Lower lobe of right lung (tissue), 2 donors: ENCODE data around the gene CYSTM1. TPM values are rescaled to one million over a fixed set of nuclear protein-coding genes. Genes with fewer than 3 reads are reported as not detected.

Source experiments
- ATAC-seq, 2 donors: fragments of 200-7000 bp; cut with Tn5 transposase; one replicate each; pipeline ENCODE4 v1.9.1; 2020 to 2022; ENCODE audit warnings: mild to moderate bottlenecking in 2 of 2, moderate library complexity in 2 of 2
- DNase-seq: peaks from one replicate; pipeline ENCODE4 v3.0.0-alpha.2; 2020
- H3K27ac ChIP-seq: fragments of 200-600 bp; one replicate; pipeline ENCODE4 v1.8.0; 2022
- H3K27me3 ChIP-seq: fragments of 200-600 bp; one replicate; pipeline ENCODE4 v1.8.0; 2022; ENCODE audit warnings: low read depth
- H3K36me3 ChIP-seq: fragments of 200-600 bp; one replicate; pipeline ENCODE4 v1.8.0; 2022; ENCODE audit warnings: mild to moderate bottlenecking
- H3K4me1 ChIP-seq: fragments of 200-600 bp; one replicate; pipeline ENCODE4 v1.8.0; 2022
- H3K4me3 ChIP-seq: fragments of 200-600 bp; one replicate; pipeline ENCODE4 v1.8.0; 2022; ENCODE audit warnings: mild to moderate bottlenecking
- H3K9me3 ChIP-seq: fragments of 200-600 bp; one replicate; pipeline ENCODE4 v1.8.0; 2022
- CTCF ChIP-seq: fragments of 200-600 bp; IDR thresholded peaks from one replicate; pipeline ENCODE4 v1.8.0; 2022; ENCODE audit warnings: antibody characterized with exemption, mild to moderate bottlenecking
- intact Hi-C: fragments of 100-400 bp; cut with DNase I; formaldehyde crosslinking; loops from one replicate; pipeline ENCODE4 v1.11.0; 2022
- total RNA-seq: library from RNA; stranded (reverse); fragmentation: NEBNext Ultra II Directional; extraction: Animal tissue kit (Norgen Biotek cat#: 25700); gene quantifications from one replicate; pipeline ENCODE4 v1.2.1, GENCODE V29; 2021
- donor health status: DM: no; HTN: yes; CAD: no; lungs with severe emphysema.

The CYSTM1 gene
- total RNA-seq, 1 donor from 2014 or later = 80.4 TPM

DNA sequence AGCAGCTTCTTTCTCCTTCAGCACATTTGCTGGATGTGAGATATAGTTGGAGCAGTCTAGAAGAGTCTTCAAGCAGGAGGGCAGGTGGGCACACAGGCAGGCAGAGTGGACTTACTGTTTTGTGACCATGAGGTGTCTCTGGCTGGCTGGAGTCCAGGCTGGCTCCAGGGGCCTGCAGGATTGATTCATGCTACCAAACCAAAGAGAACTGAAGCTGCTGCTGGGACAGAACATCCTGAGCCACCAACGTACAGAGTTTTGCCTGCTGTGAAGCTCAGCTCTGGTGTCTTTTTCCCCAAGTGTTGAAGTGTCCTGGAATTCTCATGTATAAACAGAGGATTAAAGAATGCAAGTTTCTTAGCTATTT is 45.7 kb downstream of the CYSTM1 start:
- Histone ChIP-seq H3K36me3 (no peaks in the 10 kb centered on the region), H3K9me3 (no peaks in the 10 kb centered on the region), H3K4me1 (peaks cover 65% of the 10 kb centered on the region), H3K4me3 (no peak overlapping the region), H3K27ac (no peak overlapping the region), H3K27me3 (no peaks in the 10 kb centered on the region)
- ATAC-seq (no peak), DNase-seq (no peak)
- intact Hi-C loops = no loop called here
- no peak for TF ChIP-seq CTCF

GRCh38 chr5:140221697-140222223 is 46.8 kb downstream of the CYSTM1 start:
- intact Hi-C loops = no loop called here
- ATAC-seq (peak in 1 of 2 donors; percentile 13), DNase-seq (no peak)
- Histone ChIP-seq H3K4me1 (peaks cover 57% of the 10 kb centered on the region), H3K27me3 (no peaks in the 10 kb centered on the region), H3K9me3 (no peaks in the 10 kb centered on the region), H3K27ac (no peak overlapping the region), H3K4me3 (no peak overlapping the region), H3K36me3 (no peaks in the 10 kb centered on the region)
- no peak for TF ChIP-seq CTCF

DNA sequence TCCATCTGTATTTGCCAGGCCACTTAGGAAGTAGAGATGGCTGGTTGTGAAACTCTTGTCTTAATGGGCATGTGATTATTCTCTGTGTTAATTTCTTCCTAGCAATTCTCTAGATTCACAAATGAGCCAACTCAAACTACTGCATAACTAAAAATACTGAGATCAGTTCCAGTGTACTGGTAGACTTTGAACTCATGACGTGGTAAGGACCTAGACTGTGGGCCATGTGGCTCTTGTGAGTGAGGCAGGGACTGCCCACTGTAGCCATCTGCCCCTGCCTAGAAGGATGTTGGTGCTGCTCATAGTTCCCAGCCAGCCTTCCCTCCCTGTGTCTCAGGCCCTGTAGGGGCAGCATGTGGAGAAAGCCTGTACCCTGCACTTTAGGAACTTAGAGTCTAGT is 47.4 kb downstream of the CYSTM1 start:
- ATAC-seq (no peak), DNase-seq (no peak)
- Histone ChIP-seq H3K9me3 (no peaks in the 10 kb centered on the region), H3K27ac (no peak overlapping the region), H3K27me3 (no peaks in the 10 kb centered on the region), H3K4me3 (no peak overlapping the region), H3K36me3 (no peaks in the 10 kb centered on the region), H3K4me1 (peaks cover 50% of the 10 kb centered on the region)
- intact Hi-C loops = no loop called here
- no peak for TF ChIP-seq CTCF

DNA sequence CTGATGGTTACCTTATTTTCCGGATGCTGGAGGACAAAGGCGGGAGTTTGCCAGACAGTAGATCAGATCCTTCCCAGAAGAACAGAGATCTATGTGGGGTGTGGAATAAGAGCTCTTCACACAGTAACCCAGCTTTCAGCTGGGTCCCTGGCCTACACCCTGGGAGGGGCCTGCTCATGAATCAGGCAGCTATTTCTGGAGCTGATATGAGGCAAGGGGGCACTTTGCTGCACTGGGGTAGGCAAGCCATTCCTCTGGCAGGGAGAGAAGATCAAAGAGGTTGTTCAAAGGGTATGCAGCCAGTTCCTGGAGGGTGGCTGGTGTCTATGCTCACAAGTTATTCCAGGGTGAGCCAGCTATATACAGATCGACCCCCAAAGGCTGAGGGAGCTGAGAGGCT is 48.6 kb downstream of the CYSTM1 start:
- intact Hi-C loops = no loop called here
- Histone ChIP-seq H3K4me1 (peaks cover 42% of the 10 kb centered on the region), H3K4me3 (no peak overlapping the region), H3K27me3 (no peaks in the 10 kb centered on the region), H3K36me3 (no peaks in the 10 kb centered on the region), H3K27ac (no peak overlapping the region), H3K9me3 (no peaks in the 10 kb centered on the region)
- ATAC-seq (no peak), DNase-seq (no peak)
- no peak for TF ChIP-seq CTCF

DNA sequence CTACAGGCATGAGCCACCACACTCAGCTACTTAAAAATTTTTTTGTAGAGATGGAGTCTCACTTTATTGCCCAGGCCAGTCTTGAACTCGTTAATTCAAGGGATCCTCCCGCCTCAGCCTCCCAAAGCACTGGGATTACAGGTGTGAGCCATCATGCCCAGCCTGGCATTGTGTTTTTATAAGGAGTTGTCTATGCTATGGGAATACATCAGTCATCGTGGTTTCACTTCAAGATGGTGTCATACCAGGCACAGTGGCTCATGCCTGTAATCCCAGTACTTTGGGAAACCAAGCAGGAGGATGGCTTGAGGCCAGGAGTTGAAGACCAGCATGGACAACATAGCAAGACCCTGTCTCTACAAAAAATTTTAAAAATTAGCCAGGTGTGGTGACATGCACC is 49.7 kb downstream of the CYSTM1 start:
- intact Hi-C loops = no loop called here
- TF ChIP-seq CTCF = no peak
- no peaks in the 10 kb centered on the region for H3K27me3 ChIP-seq
- H3K36me3 ChIP-seq = no peaks in the 10 kb centered on the region
- no peak for ATAC-seq
- DNase-seq = no peak
- no peaks in the 10 kb centered on the region for H3K9me3 ChIP-seq
- peaks cover 33% of the 10 kb centered on the region for H3K4me1 ChIP-seq
- no peak overlapping the region for H3K4me3 ChIP-seq
- H3K27ac ChIP-seq = no peak overlapping the region

DNA sequence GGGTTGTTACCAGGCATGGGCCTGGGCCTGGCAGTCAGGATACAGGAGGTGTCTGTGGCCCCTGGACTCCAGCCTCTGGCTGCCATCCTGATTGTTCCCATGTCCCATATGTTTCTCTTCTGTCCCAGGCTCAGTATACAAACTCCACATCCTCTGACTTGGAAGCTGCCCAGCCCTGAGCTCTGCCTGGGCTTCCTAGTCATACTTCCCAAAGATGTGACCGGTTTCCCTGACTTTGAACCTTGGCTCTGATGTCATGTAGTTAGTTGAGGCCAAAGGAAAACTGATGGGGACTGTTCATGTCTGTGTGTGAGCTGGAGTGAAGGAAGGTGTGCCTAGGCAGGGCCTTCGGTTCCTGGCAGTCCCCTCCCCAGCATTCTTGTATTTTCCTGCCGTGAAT is 50.4 kb downstream of the CYSTM1 start:
- DNase-seq = no peak
- no peak overlapping the region for H3K4me3 ChIP-seq
- no peak overlapping the region for H3K27ac ChIP-seq

More for the DNA sequence above, 50.4 kb downstream of the CYSTM1 start:
- H3K4me1 ChIP-seq = peaks cover 25% of the 10 kb centered on the region
- TF ChIP-seq CTCF = no peak
- no peaks in the 10 kb centered on the region for H3K9me3 ChIP-seq
- no peaks in the 10 kb centered on the region for H3K27me3 ChIP-seq
- H3K36me3 ChIP-seq = no peaks in the 10 kb centered on the region
- ATAC-seq = no peak
- intact Hi-C loops = no loop called here
